Glutamatergic neuron (in vitro differentiated cells): ENCODE measurements around the gene ZBED4. TPM values are rescaled to one million over a fixed set of nuclear protein-coding genes. Genes with fewer than 3 reads are reported as not detected.

ENCODE experiments used
- DNase-seq: peaks from one replicate; pipeline ENCODE4 v3.0.0; 2022
- H3K27ac Mint-ChIP-seq: one replicate; pipeline ENCODE4 v1.8.0; 2020; ENCODE audit warnings: mild to moderate bottlenecking, mixed read lengths, inconsistent platforms; ENCODE audit not compliant: unreplicated experiment
- H3K27me3 Mint-ChIP-seq: one replicate; pipeline ENCODE4 v1.8.0; 2020; ENCODE audit warnings: mild to moderate bottlenecking, moderate library complexity, mixed read lengths, inconsistent platforms; ENCODE audit not compliant: unreplicated experiment
- H3K36me3 Mint-ChIP-seq: one replicate; pipeline ENCODE4 v1.8.0; 2020; ENCODE audit warnings: mild to moderate bottlenecking, mixed read lengths, inconsistent platforms; ENCODE audit not compliant: unreplicated experiment
- H3K4me1 Mint-ChIP-seq: one replicate; pipeline ENCODE4 v1.8.0; 2020; ENCODE audit warnings: mild to moderate bottlenecking, low read depth, mixed read lengths, inconsistent platforms; ENCODE audit not compliant: unreplicated experiment
- H3K4me3 Mint-ChIP-seq: one replicate; pipeline ENCODE4 v1.8.0; 2020; ENCODE audit warnings: mild to moderate bottlenecking, mixed read lengths, inconsistent platforms; ENCODE audit not compliant: unreplicated experiment
- H3K9me3 Mint-ChIP-seq: one replicate; pipeline ENCODE4 v1.8.0; 2020; ENCODE audit warnings: mild to moderate bottlenecking, moderate library complexity, mixed read lengths, inconsistent platforms; ENCODE audit not compliant: unreplicated experiment
- total RNA-seq: library from RNA; stranded (reverse); fragmentation: NEBNext Ultra II Directional; extraction: Animal tissue kit (Norgen Biotek cat#: 25700); gene quantifications from one replicate; pipeline ENCODE4 v1.2.1, GENCODE V29; 2021; ENCODE audit not compliant: unreplicated experiment
- TF ChIP-seq, protein P1 (sequence below): fragments of 200-600 bp; sonication (generic); IDR thresholded peaks from one replicate; pipeline ENCODE4 v1.5.0; 2021; ENCODE audit not compliant: partially characterized antibody, unreplicated experiment

ZBED4 gene
- total RNA-seq, 1 donor from 2014 or later, result 53.5 TPM

DNA sequence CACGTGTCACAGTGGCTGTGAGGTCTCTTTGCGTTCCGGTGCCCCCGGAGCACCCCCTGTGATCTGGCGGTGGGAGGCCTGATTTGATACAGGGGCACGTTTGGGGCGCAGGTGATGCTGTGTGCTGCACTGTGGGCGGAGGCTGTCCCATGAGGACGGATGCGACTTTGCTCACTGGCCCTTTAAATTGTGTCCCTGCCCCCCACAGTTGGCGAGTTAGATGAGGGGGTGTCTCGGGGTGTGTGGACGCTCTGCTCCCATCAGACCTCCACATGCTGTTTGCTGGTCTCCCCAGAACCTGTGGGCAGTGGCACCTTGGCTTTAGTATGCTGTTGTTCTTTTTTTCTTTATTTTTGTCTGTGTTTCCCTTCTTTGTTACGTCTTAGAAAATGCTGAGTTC is 5.2 kb downstream of the ZBED4 start:
- TF ChIP-seq, protein P1, sequence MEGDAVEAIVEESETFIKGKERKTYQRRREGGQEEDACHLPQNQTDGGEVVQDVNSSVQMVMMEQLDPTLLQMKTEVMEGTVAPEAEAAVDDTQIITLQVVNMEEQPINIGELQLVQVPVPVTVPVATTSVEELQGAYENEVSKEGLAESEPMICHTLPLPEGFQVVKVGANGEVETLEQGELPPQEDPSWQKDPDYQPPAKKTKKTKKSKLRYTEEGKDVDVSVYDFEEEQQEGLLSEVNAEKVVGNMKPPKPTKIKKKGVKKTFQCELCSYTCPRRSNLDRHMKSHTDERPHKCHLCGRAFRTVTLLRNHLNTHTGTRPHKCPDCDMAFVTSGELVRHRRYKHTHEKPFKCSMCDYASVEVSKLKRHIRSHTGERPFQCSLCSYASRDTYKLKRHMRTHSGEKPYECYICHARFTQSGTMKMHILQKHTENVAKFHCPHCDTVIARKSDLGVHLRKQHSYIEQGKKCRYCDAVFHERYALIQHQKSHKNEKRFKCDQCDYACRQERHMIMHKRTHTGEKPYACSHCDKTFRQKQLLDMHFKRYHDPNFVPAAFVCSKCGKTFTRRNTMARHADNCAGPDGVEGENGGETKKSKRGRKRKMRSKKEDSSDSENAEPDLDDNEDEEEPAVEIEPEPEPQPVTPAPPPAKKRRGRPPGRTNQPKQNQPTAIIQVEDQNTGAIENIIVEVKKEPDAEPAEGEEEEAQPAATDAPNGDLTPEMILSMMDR, result no peak
- H3K9me3 Mint-ChIP-seq, result peaks cover 8% of the 10 kb centered on the region
- H3K4me1 Mint-ChIP-seq, result peaks cover 26% of the 10 kb centered on the region
- no peak for DNase-seq
- H3K36me3 Mint-ChIP-seq, result peaks cover 4% of the 10 kb centered on the region
- H3K27ac Mint-ChIP-seq, result peak overlapping the region; percentile 26
- peak overlapping the region; percentile 72 for H3K4me3 Mint-ChIP-seq
- peaks cover 5% of the 10 kb centered on the region for H3K27me3 Mint-ChIP-seq

DNA sequence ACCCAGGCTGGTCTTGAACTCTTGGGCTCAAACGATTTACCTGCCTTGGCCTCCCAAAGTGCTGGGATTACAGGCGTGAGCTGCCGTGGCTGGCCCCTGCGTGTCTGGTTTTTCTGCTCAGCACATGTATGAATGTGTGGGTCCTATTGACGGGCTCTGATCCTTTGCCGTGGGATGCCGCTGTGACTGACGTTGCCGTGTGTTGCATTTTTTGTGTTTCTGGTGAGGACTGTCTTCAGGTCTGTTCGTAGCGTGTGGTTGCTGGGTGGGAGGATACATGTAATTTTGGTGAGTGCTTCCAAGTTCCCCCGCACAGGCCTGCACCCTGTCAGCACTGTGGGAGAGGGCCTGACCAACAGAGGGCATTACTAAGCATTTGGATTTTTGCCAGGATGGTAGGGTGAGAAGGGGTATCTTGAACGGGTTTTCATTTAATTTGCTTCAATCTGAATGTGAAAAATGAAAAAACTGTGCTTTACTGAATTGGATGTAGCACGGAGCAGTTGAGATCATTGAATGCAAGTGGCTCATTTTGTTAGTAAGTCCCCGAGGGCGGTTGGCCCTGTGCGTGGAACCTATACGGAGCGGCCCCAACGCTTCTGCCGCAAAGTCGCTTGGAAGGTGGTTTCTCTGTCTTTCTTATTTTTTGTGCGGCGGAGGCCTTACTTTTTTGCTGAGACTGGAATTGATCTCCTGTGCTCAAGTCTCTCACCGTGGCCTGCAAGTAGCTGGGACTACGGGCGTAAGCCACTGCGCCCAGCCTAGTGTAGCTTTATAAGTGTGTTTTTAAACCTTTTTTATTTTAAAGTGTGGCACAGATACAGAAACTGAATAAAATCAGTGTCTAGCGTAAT is 8.2 kb downstream of the ZBED4 start:
- Mint-ChIP-seq H3K36me3 (peaks cover 24% of the 10 kb centered on the region), H3K4me3 (no peak overlapping the region), H3K9me3 (peaks cover 15% of the 10 kb centered on the region), H3K4me1 (peaks cover 14% of the 10 kb centered on the region), H3K27ac (no peak overlapping the region), H3K27me3 (no peaks in the 10 kb centered on the region)
- TF ChIP-seq, protein P1, result no peak
- no peak for DNase-seq

DNA sequence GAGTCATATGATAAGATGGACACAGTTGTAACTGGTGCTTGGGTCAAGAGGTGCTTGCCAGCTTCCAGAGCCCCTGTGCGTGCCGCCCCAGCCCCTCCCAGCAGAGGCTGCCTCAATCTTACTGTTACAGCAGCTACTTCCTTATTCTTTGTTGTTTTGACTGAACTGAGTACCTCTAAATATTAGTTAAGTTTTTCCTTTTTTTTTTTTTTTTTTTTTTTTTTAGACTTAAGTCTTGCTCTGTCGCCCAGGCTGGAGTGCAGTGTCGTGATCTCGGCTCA is 8.8 kb downstream of the ZBED4 start:
- peaks cover 29% of the 10 kb centered on the region for H3K36me3 Mint-ChIP-seq
- no peak for DNase-seq
- H3K4me3 Mint-ChIP-seq, result no peak overlapping the region
- H3K27ac Mint-ChIP-seq, result no peak overlapping the region
- H3K9me3 Mint-ChIP-seq, result peaks cover 15% of the 10 kb centered on the region
- peaks cover 14% of the 10 kb centered on the region for H3K4me1 Mint-ChIP-seq
- H3K27me3 Mint-ChIP-seq, result no peaks in the 10 kb centered on the region
- TF ChIP-seq, protein P1, result no peak

DNA sequence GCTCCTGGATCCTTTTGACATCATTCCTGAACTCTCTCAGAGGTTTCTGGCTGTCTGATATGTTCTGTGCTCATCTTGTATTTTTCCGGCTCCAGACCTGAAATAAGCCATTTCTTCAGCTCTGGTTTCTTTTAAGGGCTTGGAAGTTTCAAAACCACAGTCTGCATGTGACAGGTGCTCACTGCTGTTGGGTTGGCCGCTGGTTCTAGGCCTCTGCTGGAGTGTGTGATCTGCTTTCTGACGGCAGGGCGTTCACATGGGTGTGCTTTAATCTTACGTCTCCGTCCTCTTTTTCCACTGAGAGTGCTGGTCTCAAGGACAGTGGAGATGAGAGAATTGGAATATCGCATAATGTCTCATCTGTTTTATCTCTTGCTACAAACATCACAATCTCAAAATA is 10.3 kb downstream of the ZBED4 start:
- peaks cover 7% of the 10 kb centered on the region for H3K4me1 Mint-ChIP-seq
- H3K27ac Mint-ChIP-seq, result no peak overlapping the region
- H3K4me3 Mint-ChIP-seq, result no peak overlapping the region
- no peaks in the 10 kb centered on the region for H3K27me3 Mint-ChIP-seq
- no peak for DNase-seq
- H3K9me3 Mint-ChIP-seq, result peaks cover 18% of the 10 kb centered on the region
- TF ChIP-seq, protein P1, result no peak
- peaks cover 33% of the 10 kb centered on the region for H3K36me3 Mint-ChIP-seq

DNA sequence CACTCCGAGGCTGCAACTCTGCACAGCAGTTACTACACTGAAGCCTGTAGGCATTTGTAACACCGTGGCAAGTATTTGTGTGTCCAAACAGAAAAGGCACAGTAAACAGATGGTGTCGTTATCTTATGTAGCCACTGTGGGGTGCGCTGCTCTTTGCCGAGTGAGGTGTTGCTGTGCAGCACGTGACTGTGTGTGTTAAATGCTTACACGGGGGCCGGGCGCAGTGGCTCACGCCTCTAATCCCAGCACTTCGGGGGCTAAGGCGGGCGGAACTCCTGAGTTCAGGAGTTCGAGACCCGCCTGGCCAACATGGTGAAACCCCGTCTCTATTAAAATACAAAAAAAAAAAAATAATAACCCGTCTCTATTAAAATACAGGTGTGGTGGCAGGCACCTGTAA is 11.5 kb downstream of the ZBED4 start:
- peaks cover 20% of the 10 kb centered on the region for H3K9me3 Mint-ChIP-seq
- peaks cover 46% of the 10 kb centered on the region for H3K36me3 Mint-ChIP-seq
- no peak overlapping the region for H3K27ac Mint-ChIP-seq
- no peak for DNase-seq
- H3K27me3 Mint-ChIP-seq, result no peaks in the 10 kb centered on the region
- H3K4me3 Mint-ChIP-seq, result no peak overlapping the region
- peaks cover 5% of the 10 kb centered on the region for H3K4me1 Mint-ChIP-seq
- TF ChIP-seq, protein P1, result no peak
